ENCODE data around the gene DNAJC5.

- TF ChIP-seq CTCF (IDR thresholded peaks at IDR 0.05) (no peak), ZBTB43 (CRISPR knock-in tag; IDR thresholded peaks at IDR 0.05) (no peak), ATF2 (CRISPR knock-in tag; IDR thresholded peaks at IDR 0.05; ENCODE audit: borderline replicate concordance, low read depth) (no peak), E2F5 (CRISPR knock-in tag; IDR thresholded peaks at IDR 0.05) (no peak), MAX (CRISPR knock-in tag; IDR thresholded peaks at IDR 0.05) (no peak), FOXP4 (CRISPR knock-in tag; IDR thresholded peaks at IDR 0.05) (no peak), NFYB (CRISPR knock-in tag; conservative IDR thresholded peaks at IDR 0.05; ENCODE audit: low read depth) (no peak)
Observed at GRCh38 chr20:63883201-63883593, 11.7 kb upstream of the DNAJC5 start.
